Measurements from ENCODE around the gene AGBL4. TPM values are rescaled to one million over a fixed set of nuclear protein-coding genes. Genes with fewer than 3 reads are reported as not detected.

Gene AGBL4
- polyA plus RNA-seq, 1 donor (not counting 4 experiments of a cell fraction or from before 2014, with no cell fraction given) = not detected

- Histone ChIP-seq H3K36me3 (ENCODE audit: control insufficient read depth in 2 of 2, extremely low read depth in 1 of 2, insufficient read depth in 2 of 2, low read length in 2 of 2) (no peaks in the 10 kb centered on the region), H3K9me3 (ENCODE audit: control insufficient read depth, low read depth, low read length) (no peaks in the 10 kb centered on the region), H3K27ac (ENCODE audit: control insufficient read depth, insufficient read depth, low read length) (no peak overlapping the region), H4K20me1 (ENCODE audit: control insufficient read depth, extremely low read depth, insufficient read depth, low read length) (no peaks in the 10 kb centered on the region), H3K4me3 (ENCODE audit: control insufficient read depth in 2 of 3, extremely low read depth in 1 of 3, insufficient read depth in 2 of 3, low read depth in 1 of 3, low read length in 3 of 3) (no peak overlapping the region), H3K4me1 (ENCODE audit: control insufficient read depth, extremely low read depth, insufficient read depth, low read length) (no peaks in the 10 kb centered on the region), H3K27me3 (ENCODE audit: control insufficient read depth, extremely low read depth, insufficient read depth, low read length) (no peaks in the 10 kb centered on the region), H2AFZ (ENCODE audit: control insufficient read depth, low read length) (no peak overlapping the region), H3K4me2 (ENCODE audit: control insufficient read depth, extremely low read depth, insufficient read depth, low read depth, low read length) (no peak overlapping the region), H3K79me2 (ENCODE audit: control insufficient read depth, insufficient read depth, low read length) (no peaks in the 10 kb centered on the region), H3K9ac (ENCODE audit: control insufficient read depth, extremely low read depth, insufficient read depth, low read length) (no peak overlapping the region), H3K9me1 (ENCODE audit: control insufficient read depth, extremely low read depth, insufficient read depth, low read length) (no peaks in the 10 kb centered on the region)
- DNase-seq (ENCODE audit: low read depth, low spot score) (no peak), FAIRE-seq (no peak)
- dilution Hi-C loops (cut with MboI; ENCODE audit: extremely low pct_ligation_motif_present, low sequenced_read_pairs) = no loop called here
- TF ChIP-seq EZH2 (IDR thresholded peaks at IDR 0.05; ENCODE audit: low read length) = no peak
- TF ChIP-seq CTCF (optimal IDR thresholded peaks at IDR 0.05 in 1 of 3, IDR thresholded peaks at IDR 0.05 in 1 of 3, conservative IDR thresholded peaks at IDR 0.05 in 1 of 3; ENCODE audit: extremely low read depth in 1 of 3, insufficient read depth in 2 of 3, low read length in 3 of 3) = no peak
Observed at GRCh38 chr1:48924099-48924498, 1099.7 kb downstream of the AGBL4 start.

DNA sequence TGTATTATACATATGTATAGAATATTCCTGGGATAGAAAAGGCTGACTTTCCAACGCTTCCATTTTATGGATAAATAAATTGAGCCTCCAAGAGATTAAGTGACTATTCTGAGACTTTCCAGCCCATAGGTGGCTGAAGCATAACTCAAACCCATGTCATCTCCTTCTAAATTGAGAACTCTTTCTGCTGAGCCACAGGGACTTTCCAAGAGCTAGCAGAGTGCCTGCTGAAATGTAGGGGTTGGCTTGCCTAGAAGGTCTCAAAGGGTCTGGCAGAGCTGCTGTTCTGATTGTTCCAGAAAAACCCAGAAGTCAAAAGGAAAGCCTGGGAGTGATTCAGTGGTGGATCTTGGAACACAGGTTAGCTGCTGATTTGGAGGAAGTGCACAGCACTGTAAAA lies 1100.6 kb downstream of the AGBL4 start:
- FAIRE-seq (no peak), DNase-seq (ENCODE audit: low read depth, low spot score) (no peak)
- no peaks in the 10 kb centered on the region for H3K27me3 ChIP-seq (ENCODE audit: control insufficient read depth, extremely low read depth, insufficient read depth, low read length)
- H3K27ac ChIP-seq (ENCODE audit: control insufficient read depth, insufficient read depth, low read length) = no peak overlapping the region
- H4K20me1 ChIP-seq (ENCODE audit: control insufficient read depth, extremely low read depth, insufficient read depth, low read length) = no peaks in the 10 kb centered on the region
- no peaks in the 10 kb centered on the region for H3K9me3 ChIP-seq (ENCODE audit: control insufficient read depth, low read depth, low read length)
- H3K4me3 ChIP-seq (ENCODE audit: control insufficient read depth in 2 of 3, extremely low read depth in 1 of 3, insufficient read depth in 2 of 3, low read depth in 1 of 3, low read length in 3 of 3) = no peak overlapping the region
- no peaks in the 10 kb centered on the region for H3K4me1 ChIP-seq (ENCODE audit: control insufficient read depth, extremely low read depth, insufficient read depth, low read length)
- no peak overlapping the region for H2AFZ ChIP-seq (ENCODE audit: control insufficient read depth, low read length)
- H3K9me1 ChIP-seq (ENCODE audit: control insufficient read depth, extremely low read depth, insufficient read depth, low read length) = no peaks in the 10 kb centered on the region
- no peak overlapping the region for H3K4me2 ChIP-seq (ENCODE audit: control insufficient read depth, extremely low read depth, insufficient read depth, low read depth, low read length)
- H3K79me2 ChIP-seq (ENCODE audit: control insufficient read depth, insufficient read depth, low read length) = no peaks in the 10 kb centered on the region
- TF ChIP-seq CTCF (optimal IDR thresholded peaks at IDR 0.05 in 1 of 3, IDR thresholded peaks at IDR 0.05 in 1 of 3, conservative IDR thresholded peaks at IDR 0.05 in 1 of 3; ENCODE audit: extremely low read depth in 1 of 3, insufficient read depth in 2 of 3, low read length in 3 of 3) (no peak), EZH2 (IDR thresholded peaks at IDR 0.05; ENCODE audit: low read length) (no peak)
- H3K9ac ChIP-seq (ENCODE audit: control insufficient read depth, extremely low read depth, insufficient read depth, low read length) = no peak overlapping the region
- dilution Hi-C loops (cut with MboI; ENCODE audit: extremely low pct_ligation_motif_present, low sequenced_read_pairs) = no loop called here
- no peaks in the 10 kb centered on the region for H3K36me3 ChIP-seq (ENCODE audit: control insufficient read depth in 2 of 2, extremely low read depth in 1 of 2, insufficient read depth in 2 of 2, low read length in 2 of 2)

Data from keratinocyte (primary cell).